Measurements from ENCODE around the gene RPRD1A.

- TF ChIP-seq USF2 (IDR thresholded peaks at IDR 0.05; ENCODE audit: low read depth, low read length): no peak
- no peak for TF ChIP-seq CTCF (conservative IDR thresholded peaks at IDR 0.05; ENCODE audit: low read depth, low read length)
- no peak for TF ChIP-seq RCOR1 (IDR thresholded peaks at IDR 0.05; ENCODE audit: insufficient replicate concordance, low read length)
- no peak for TF ChIP-seq POLR2A (IDR thresholded peaks at IDR 0.05; ENCODE audit: low read depth, low read length)
- TF ChIP-seq ELK1 (IDR thresholded peaks at IDR 0.05; ENCODE audit: borderline replicate concordance, low read depth, low read length): no peak
- TF ChIP-seq CEBPB (IDR thresholded peaks at IDR 0.05; ENCODE audit: low read depth, low read length): 0 out of 2 replicates have a peak, but pooled peaks have one; percentile 34
- no peak for TF ChIP-seq MXI1 (IDR thresholded peaks at IDR 0.05; ENCODE audit: borderline replicate concordance, low read depth, low read length)
- TF ChIP-seq RAD21 (IDR thresholded peaks at IDR 0.05; ENCODE audit: low read length): no peak
- no peak for TF ChIP-seq MAFK (IDR thresholded peaks at IDR 0.05; ENCODE audit: low read depth, low read length)
- TF ChIP-seq SMC3 (IDR thresholded peaks at IDR 0.05; ENCODE audit: low read depth, low read length): no peak
- TF ChIP-seq BHLHE40 (IDR thresholded peaks at IDR 0.05; ENCODE audit: low read depth, low read length): no peak
These were observed 95.6 kb downstream of the RPRD1A start for GRCh38 chr18:35971661-35972196.

Data from IMR-90 (cell line).